HPDE6-E6E7 (cell line): ENCODE measurements around the gene ADAMTSL1.
A peak's percentile ranks its signal among the peaks of the same experiment; 100 is the strongest.

Source experiments
- DNase-seq: peaks from one replicate; pipeline ENCODE4 v3.0.0; 2011; ENCODE audit warnings: missing footprints; ENCODE audit errors: extremely low spot score

The ADAMTSL1 gene

DNA sequence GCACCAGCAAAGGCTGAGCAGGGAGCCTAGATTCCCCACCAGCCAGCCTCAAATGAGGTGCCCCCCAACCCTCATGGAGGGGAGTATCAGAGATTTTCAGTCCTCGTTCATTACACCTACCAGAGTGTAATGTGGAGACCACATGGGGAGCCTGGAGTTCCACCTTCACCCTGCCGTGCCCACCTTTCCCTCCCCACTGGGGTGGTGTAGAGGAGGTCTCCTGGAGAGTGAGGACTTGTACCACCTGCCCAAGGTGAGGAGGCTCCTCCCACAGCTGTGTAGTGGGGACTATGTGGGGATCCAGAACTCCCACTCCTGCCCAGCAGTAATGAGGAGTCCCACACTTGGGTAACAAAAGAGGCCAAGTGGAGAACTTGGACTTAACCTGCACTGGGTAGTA lies 337.2 kb downstream of the ADAMTSL1 start:
- no peak for DNase-seq

DNA sequence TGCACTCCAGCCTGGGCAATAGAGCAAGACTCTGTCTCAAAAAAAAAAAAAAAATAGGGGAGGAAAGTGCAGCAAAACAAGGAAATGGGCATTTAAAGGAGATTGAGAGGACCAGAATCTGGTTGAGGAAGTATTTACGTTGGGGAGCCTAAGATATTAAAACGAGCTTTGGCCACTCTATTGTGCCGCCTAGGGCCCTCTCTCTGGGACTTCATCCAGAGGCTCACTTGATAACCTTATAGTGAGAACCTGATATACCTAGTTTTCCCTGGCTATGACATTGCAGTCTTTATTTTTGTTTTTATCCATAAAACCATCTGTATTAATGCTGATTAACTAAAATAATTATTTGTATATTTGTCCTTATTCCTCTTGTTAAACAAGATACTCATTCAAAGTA lies 345.5 kb downstream of the ADAMTSL1 start:
- DNase-seq: no peak

DNA sequence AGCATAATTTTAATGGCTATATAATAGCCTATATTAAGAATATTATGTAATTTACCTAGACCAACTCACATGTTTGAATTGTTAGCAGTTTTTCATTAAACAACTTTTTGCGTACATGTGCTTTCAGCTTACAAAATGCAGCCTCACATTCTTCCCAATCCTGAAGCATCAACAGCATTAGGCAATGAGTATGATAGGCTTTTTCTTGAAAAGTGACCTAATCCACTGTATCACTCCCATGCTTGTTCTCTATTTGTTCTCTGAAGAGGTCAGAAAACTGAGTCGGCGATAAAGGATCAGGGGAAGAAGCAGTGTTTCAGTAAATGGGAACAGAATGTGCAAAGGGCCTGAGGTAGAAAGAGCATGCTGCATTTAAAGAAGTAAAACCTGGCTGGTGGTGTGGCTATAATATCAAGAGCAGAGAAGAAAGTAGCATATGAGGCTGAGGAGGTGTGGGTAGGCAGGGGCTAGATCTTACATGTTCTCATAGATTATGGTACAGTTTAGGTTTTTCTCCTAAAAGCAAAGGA lies 346.7 kb downstream of the ADAMTSL1 start:
- no peak for DNase-seq

DNA sequence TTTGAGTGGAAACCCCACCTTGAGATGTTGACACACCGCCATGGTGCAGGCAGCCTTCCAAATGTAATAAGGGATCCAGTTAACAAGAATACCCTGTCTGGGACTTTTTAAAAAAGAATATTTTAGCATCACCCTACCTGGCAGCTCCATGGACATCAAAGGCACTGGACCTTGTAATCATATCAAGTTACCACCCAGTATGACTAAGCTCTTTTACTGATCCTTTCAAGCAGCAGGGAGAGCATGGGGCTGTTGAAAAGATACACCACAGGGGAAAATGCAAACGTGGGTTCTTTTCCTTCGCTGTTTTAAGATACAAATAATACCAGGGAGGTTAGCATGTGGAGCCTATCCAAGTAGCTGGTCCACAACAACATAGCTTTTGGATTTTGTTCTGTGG lies 347.8 kb downstream of the ADAMTSL1 start:
- DNase-seq: no peak

GRCh38 chr9:18822850-18823249 lies 348.9 kb downstream of the ADAMTSL1 start:
- no peak for DNase-seq

- DNase-seq: peak; percentile 20
Measured at GRCh38 chr9:18824095-18824666, 350.2 kb downstream of the ADAMTSL1 start.

- DNase-seq: no peak
Measured at GRCh38 chr9:18825656-18826170, 351.8 kb downstream of the ADAMTSL1 start.

GRCh38 chr9:18826248-18826647 lies 352.3 kb downstream of the ADAMTSL1 start:
- no peak for DNase-seq

- DNase-seq: no peak
Measured at GRCh38 chr9:18829066-18829465, 355.1 kb downstream of the ADAMTSL1 start.

DNA sequence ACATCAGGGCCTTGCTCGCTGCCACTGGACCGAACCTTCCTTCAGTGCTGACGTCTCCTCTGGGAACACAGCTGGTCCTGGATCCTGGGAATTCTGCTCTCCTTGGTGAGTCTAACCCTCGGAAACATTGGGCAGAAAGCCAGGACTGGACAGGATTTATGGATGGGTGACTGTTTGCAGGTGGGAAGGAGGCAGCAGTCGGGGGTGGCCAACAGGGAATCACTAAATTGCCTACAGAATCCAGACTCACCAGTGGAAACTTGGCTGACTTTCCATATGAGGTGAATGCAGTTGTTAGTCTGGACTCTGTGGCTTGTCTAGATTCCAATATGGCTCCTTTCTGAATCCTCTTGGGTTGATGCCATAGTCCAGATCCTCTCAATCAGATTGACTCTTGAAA lies 355.9 kb downstream of the ADAMTSL1 start:
- DNase-seq: no peak

- no peak for DNase-seq
Measured at GRCh38 chr9:18834740-18835361, 360.9 kb downstream of the ADAMTSL1 start.

GRCh38 chr9:18837402-18837801 lies 363.4 kb downstream of the ADAMTSL1 start:
- DNase-seq: no peak

DNA sequence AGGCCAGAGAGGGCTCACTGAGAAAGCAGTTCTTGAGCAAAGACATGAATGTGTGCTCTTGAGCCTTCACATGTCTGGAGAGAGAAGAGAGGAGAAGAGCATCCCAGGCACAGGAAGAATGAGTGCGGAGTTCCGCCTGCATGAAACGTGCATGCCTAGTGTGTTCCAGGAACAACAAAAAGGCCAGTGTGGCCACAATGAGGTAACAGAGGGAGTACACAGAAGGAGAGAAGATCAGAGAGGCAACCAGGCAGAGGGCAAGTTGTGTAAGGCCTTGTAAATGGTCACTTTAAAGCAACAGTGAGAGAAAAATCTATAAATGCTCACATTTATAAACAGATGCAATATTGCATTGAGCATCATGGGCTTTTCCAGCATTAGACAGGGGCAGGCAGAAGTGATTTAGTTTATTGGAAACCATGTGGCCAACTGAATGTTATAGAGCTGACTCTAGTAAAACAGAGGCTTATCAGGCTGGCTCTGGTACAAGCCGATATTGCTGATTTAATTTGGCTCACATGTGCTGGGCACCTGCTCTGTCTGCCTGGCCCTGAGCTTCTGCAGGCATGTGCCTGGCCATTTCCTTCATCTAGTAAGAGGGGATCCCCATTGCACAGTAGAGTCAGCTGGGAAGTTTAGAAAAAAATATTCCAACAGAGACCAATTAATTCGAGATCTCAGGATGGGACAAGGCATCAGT lies 373.8 kb downstream of the ADAMTSL1 start:
- DNase-seq: no peak

GRCh38 chr9:18848657-18849056 lies 374.7 kb downstream of the ADAMTSL1 start:
- no peak for DNase-seq

DNA sequence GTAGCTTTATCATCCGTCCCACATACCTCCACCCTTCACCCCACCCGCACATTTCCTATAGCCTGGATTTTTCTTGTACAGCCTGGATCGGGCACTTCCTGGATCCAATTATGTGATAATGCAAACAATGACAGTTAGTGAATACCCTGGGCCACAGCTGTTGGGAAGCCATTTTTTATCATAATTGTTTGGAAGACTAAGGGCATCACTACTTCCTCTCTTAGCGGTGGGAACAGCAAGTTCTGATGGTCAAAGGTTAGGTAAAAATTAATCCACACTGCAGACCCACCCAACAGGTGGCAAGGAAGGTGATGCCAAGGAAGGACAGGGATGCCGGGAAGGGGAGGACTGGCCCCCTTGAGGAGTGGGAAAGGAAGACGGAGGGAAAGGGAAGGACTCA lies 375.3 kb downstream of the ADAMTSL1 start:
- DNase-seq: no peak

DNA sequence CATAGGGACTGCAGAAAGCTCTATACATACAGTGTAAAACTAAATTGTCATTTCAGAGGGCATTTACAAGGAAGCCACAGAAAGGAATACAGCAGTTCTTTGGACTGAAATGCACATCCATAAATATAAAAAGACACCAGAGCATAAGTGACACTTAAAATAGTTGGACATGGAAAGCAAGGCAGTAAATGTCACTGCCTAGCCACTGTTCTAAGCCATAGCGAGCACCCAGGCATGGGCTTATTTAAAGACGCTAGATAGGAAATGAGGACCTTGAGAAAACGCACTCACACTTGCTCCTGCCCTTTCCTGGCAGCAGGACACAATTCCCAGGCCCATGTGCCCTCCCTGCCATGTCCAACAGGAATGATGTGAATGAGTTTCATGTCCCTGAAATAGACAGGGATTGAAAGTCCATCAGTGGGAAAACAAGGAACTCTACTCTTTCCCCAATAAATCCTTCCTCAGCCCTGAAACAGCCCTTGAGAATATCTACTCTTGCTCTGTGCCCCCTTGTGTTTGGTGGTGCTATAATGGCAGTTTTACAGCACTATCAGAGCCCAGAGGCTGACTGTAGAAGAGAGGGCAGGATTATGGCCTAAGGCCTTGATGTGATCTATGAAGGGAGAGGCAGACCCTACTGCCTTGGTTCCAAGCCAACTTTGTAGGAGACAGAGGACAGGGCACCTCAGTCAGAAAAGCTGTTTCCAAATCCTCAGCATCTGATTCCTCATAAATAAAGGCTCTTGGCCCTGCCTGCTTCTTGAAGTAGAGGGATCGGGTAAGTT lies 376.1 kb downstream of the ADAMTSL1 start:
- DNase-seq: no peak

GRCh38 chr9:18851069-18851795 lies 377.3 kb downstream of the ADAMTSL1 start:
- no peak for DNase-seq

DNA sequence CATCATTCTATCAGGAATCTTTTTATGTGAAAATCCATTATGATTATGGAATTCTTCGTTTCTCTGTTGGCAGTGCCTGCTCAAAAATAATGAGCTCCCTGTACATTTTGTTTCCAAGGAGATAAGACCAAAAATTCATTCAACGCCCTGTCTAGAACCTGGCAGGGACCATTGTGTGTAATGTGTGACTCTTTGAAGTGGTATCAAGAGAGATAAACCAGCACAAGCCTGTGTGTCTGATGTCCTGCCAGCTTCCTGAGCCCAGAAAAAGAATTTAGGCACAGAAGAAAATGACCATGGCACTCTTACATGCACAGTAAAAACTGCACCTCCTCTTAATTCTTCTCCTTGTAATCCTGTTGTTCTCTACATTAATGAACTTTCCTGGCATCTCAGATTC lies 381.7 kb downstream of the ADAMTSL1 start:
- no peak for DNase-seq

GRCh38 chr9:18857334-18857733 lies 383.4 kb downstream of the ADAMTSL1 start:
- DNase-seq: no peak

GRCh38 chr9:18857769-18858168 lies 383.8 kb downstream of the ADAMTSL1 start:
- DNase-seq: no peak
